Measurements from ENCODE around the gene ANGEL2.

- TF ChIP-seq CTCF (conservative IDR thresholded peaks at IDR 0.05 in 1 of 2, IDR thresholded peaks at IDR 0.05 in 1 of 2; ENCODE audit: extremely low read depth in 1 of 2, insufficient read depth in 1 of 2, low read depth in 1 of 2, low read length in 2 of 2), result no peak
- no peak for TF ChIP-seq EZH2 (IDR thresholded peaks at IDR 0.05; ENCODE audit: borderline replicate concordance, low read length)
Observed at GRCh38 chr1:212957546-212957945, 58.1 kb downstream of the ANGEL2 start.

Data from mammary epithelial cell (primary cell).